H1 (cell line): ENCODE data around the gene ENDOU.

Experiments used
- ASH2L ChIP-seq: fragments of 200-600, 300-600 bp; sonication (generic); IDR thresholded peaks from one replicate; pipeline ENCODE4 v1.7.1; 2017; ENCODE audit warnings: low read length
- ATF2 ChIP-seq: IDR thresholded peaks from 2 replicates; pipeline ENCODE4 v1.6.1; 2012; ENCODE audit warnings: low read length, inconsistent platforms
- CEBPB ChIP-seq: IDR thresholded peaks from 2 replicates; pipeline ENCODE4 v1.6.1; 2012; ENCODE audit warnings: low read depth, low read length
- CTBP2 ChIP-seq: IDR thresholded peaks from 2 replicates; pipeline ENCODE4 v1.7.0; 2011; ENCODE audit warnings: borderline replicate concordance, mild to moderate bottlenecking, moderate library complexity, mixed read lengths, low read length; ENCODE audit not compliant: insufficient read depth, insufficient read length
- GABPA ChIP-seq: IDR thresholded peaks from 2 replicates; pipeline ENCODE4 v1.6.1; 2011; ENCODE audit warnings: mild to moderate bottlenecking, low read length, moderate library complexity, borderline replicate concordance; ENCODE audit not compliant: insufficient read depth
- HDAC6 ChIP-seq: IDR thresholded peaks from one replicate; pipeline ENCODE4 v1.7.1; 2012; ENCODE audit warnings: low read depth, mild to moderate bottlenecking, inconsistent platforms, low read length, moderate library complexity
- POLR2AphosphoS5 ChIP-seq: IDR thresholded peaks from 2 replicates; pipeline ENCODE4 v1.6.1; 2011; ENCODE audit warnings: low read depth, low read length
- RAD21 ChIP-seq, 2 experiments: IDR thresholded peaks in 1 of 2; conservative IDR thresholded peaks in 1 of 2; 2 replicates each; pipeline ENCODE4 v1.6.1; 2011; ENCODE audit warnings: low read depth in 2 of 2, low read length in 2 of 2, improper control_type of control experiment in 1 of 2, inconsistent platforms in 1 of 2, mild to moderate bottlenecking in 1 of 2, moderate library complexity in 1 of 2
- RXRA ChIP-seq: IDR thresholded peaks from 2 replicates; pipeline ENCODE4 v1.6.1; 2011; ENCODE audit warnings: low read depth, mild to moderate bottlenecking, low read length, moderate library complexity; ENCODE audit not compliant: insufficient read depth
- SAP30 ChIP-seq: fragments of 300-600 bp; sonication (generic); IDR thresholded peaks from 2 replicates; pipeline ENCODE4 v1.7.1; 2012; ENCODE audit warnings: low read length, moderate library complexity, mild to moderate bottlenecking, inconsistent platforms; ENCODE audit not compliant: insufficient read depth, insufficient replicate concordance
- SUZ12 ChIP-seq: fragments of 200-600 bp; sonication (generic); IDR thresholded peaks from 2 replicates; pipeline ENCODE4 v1.6.1; 2012; ENCODE audit warnings: mild to moderate bottlenecking, inconsistent platforms, low read length, moderate library complexity, mixed read lengths
- ZNF274 ChIP-seq: IDR thresholded peaks from 2 replicates; pipeline ENCODE4 v1.7.0; 2012; ENCODE audit warnings: low read length, borderline replicate concordance; ENCODE audit errors: extremely low read depth
- TF ChIP-seq, protein P1 (sequence below), 3 experiments: IDR thresholded peaks; 1 replicate in 2 of 3; 2 replicates in 1 of 3; pipeline versions ENCODE4 v1.5.1 to v1.6.1; 2011; ENCODE audit warnings: low read length in 3 of 3, mild to moderate bottlenecking in 3 of 3, inconsistent platforms in 2 of 3, low read depth in 1 of 3, moderate library complexity in 1 of 3; ENCODE audit not compliant: insufficient read depth in 1 of 3; ENCODE audit errors: control extremely low read depth in 1 of 3

GRCh38 chr12:47737936-47738594 lies 12.8 kb upstream of the ENDOU start:
- TF ChIP-seq ZNF274 (no peak), POLR2AphosphoS5 (no peak), RXRA (no peak), GABPA (no peak), ASH2L (no peak), ATF2 (no peak), HDAC6 (no peak), SUZ12 (no peak), CTBP2 (no peak), CEBPB (no peak), SAP30 (no peak), RAD21 (IDR thresholded peaks at IDR 0.05 in 1 of 2, conservative IDR thresholded peaks at IDR 0.05 in 1 of 2; ENCODE audit: low read depth in 2 of 2, low read length in 2 of 2) (no peak)
- TF ChIP-seq, protein P1, sequence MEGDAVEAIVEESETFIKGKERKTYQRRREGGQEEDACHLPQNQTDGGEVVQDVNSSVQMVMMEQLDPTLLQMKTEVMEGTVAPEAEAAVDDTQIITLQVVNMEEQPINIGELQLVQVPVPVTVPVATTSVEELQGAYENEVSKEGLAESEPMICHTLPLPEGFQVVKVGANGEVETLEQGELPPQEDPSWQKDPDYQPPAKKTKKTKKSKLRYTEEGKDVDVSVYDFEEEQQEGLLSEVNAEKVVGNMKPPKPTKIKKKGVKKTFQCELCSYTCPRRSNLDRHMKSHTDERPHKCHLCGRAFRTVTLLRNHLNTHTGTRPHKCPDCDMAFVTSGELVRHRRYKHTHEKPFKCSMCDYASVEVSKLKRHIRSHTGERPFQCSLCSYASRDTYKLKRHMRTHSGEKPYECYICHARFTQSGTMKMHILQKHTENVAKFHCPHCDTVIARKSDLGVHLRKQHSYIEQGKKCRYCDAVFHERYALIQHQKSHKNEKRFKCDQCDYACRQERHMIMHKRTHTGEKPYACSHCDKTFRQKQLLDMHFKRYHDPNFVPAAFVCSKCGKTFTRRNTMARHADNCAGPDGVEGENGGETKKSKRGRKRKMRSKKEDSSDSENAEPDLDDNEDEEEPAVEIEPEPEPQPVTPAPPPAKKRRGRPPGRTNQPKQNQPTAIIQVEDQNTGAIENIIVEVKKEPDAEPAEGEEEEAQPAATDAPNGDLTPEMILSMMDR (IDR thresholded peaks at IDR 0.05; ENCODE audit: control extremely low read depth in 1 of 3, insufficient read depth in 1 of 3, low read depth in 1 of 3, low read length in 3 of 3): no peak
